Glutamatergic neuron (in vitro differentiated cells): ENCODE data around the gene LMX1B. TPM values are rescaled to one million over a fixed set of nuclear protein-coding genes. Genes with fewer than 3 reads are reported as not detected.

ENCODE experiments used
- DNase-seq: peaks from one replicate; pipeline ENCODE4 v3.0.0; 2022
- H3K27ac Mint-ChIP-seq: one replicate; pipeline ENCODE4 v1.8.0; 2020; ENCODE audit warnings: mild to moderate bottlenecking, mixed read lengths, inconsistent platforms; ENCODE audit not compliant: unreplicated experiment
- H3K27me3 Mint-ChIP-seq: one replicate; pipeline ENCODE4 v1.8.0; 2020; ENCODE audit warnings: mild to moderate bottlenecking, moderate library complexity, mixed read lengths, inconsistent platforms; ENCODE audit not compliant: unreplicated experiment
- H3K36me3 Mint-ChIP-seq: one replicate; pipeline ENCODE4 v1.8.0; 2020; ENCODE audit warnings: mild to moderate bottlenecking, mixed read lengths, inconsistent platforms; ENCODE audit not compliant: unreplicated experiment
- H3K4me1 Mint-ChIP-seq: one replicate; pipeline ENCODE4 v1.8.0; 2020; ENCODE audit warnings: mild to moderate bottlenecking, low read depth, mixed read lengths, inconsistent platforms; ENCODE audit not compliant: unreplicated experiment
- H3K4me3 Mint-ChIP-seq: one replicate; pipeline ENCODE4 v1.8.0; 2020; ENCODE audit warnings: mild to moderate bottlenecking, mixed read lengths, inconsistent platforms; ENCODE audit not compliant: unreplicated experiment
- H3K9me3 Mint-ChIP-seq: one replicate; pipeline ENCODE4 v1.8.0; 2020; ENCODE audit warnings: mild to moderate bottlenecking, moderate library complexity, mixed read lengths, inconsistent platforms; ENCODE audit not compliant: unreplicated experiment
- CTCF ChIP-seq: fragments of 200-600 bp; sonication (generic); IDR thresholded peaks from one replicate; pipeline ENCODE4 v1.5.0; 2021; ENCODE audit not compliant: partially characterized antibody, unreplicated experiment
- total RNA-seq: library from RNA; stranded (reverse); fragmentation: NEBNext Ultra II Directional; extraction: Animal tissue kit (Norgen Biotek cat#: 25700); gene quantifications from one replicate; pipeline ENCODE4 v1.2.1, GENCODE V29; 2021; ENCODE audit not compliant: unreplicated experiment

LMX1B gene
- total RNA-seq, 1 donor from 2014 or later, result 0.27 TPM

DNA sequence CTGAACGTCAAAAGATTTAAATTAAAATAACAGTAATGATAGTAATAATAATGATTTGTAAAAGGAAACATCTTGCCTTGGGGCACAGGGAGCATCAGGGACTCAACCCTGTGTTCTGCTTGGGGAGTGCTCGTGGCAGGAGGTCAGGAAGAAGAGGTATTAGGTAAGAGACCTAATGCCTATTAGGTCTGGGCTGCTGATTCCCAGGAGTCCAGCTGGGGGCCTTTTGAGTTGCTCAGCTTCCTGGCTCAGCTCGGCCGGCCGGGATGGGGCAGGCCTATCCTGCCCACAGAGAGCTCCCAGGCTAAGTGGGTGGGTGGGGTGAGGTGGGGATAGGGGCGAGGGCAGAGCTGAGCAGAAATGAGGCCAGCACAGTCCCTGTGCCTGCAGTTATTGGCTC lies 17.5 kb downstream of the LMX1B start:
- Mint-ChIP-seq H3K27ac (no peak overlapping the region), H3K36me3 (no peaks in the 10 kb centered on the region), H3K27me3 (peaks cover 11% of the 10 kb centered on the region), H3K9me3 (peaks cover 5% of the 10 kb centered on the region), H3K4me3 (no peak overlapping the region), H3K4me1 (peaks cover 10% of the 10 kb centered on the region)
- no peak for TF ChIP-seq CTCF
- no peak for DNase-seq

DNA sequence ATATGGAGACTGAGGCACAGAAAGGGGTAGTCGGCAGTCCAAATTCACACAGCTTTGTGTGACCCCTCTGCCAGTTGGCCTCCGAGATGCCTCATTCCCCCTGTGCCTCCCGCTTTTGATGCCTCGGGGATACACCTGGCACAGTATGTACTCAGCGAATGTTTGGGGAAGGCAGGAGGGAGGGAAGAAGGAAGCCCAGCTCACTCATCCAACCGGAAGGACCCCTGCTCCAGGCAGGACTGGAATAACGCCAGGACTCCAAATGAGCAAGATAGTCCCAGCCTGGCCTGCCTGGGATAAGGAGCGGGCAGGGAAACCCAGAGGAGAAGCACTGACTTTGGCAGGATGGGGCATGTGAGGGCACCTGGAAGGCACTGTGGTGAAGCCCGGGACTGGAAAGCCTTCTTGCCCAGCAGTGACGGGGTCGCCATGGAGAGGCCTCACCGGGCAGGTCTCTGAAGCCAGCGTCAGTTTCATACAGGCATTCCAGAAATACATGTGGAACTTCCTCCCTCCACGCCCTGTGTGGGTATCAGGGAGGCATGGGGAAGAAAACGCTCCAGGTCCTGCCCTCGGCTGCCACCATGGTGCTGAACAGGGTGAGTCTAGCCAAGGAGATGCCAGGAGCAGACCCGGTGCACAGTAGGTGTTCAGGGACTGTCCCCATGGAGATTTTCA lies 20.3 kb downstream of the LMX1B start:
- TF ChIP-seq CTCF, result no peak
- no peak overlapping the region for H3K27ac Mint-ChIP-seq
- peaks cover 11% of the 10 kb centered on the region for H3K4me1 Mint-ChIP-seq
- H3K9me3 Mint-ChIP-seq, result no peaks in the 10 kb centered on the region
- no peak for DNase-seq
- no peak overlapping the region for H3K4me3 Mint-ChIP-seq
- H3K36me3 Mint-ChIP-seq, result no peaks in the 10 kb centered on the region
- H3K27me3 Mint-ChIP-seq, result peaks cover 13% of the 10 kb centered on the region

DNA sequence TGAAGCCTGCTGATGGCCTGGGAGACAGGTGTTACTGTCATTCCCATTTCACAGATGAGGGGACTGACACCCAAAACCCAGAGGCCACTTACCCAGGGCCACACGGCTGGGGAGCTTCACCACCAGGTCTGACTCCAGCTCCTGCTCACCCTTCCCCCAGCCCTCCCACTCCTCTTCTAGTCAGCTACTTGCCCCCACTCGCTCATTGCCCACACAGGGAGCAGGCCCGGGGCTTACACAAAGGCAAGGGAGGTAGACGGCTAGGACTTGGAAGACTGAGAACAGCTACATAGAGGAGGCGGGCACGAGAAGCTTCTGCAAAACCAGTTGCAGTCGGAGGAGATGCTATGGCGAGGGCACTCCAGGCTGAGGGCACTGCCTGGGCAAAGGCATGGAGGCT lies 21.3 kb downstream of the LMX1B start:
- Mint-ChIP-seq H3K9me3 (peaks cover 3% of the 10 kb centered on the region), H3K4me3 (no peak overlapping the region), H3K27ac (no peak overlapping the region), H3K4me1 (peaks cover 16% of the 10 kb centered on the region), H3K27me3 (peaks cover 16% of the 10 kb centered on the region), H3K36me3 (no peaks in the 10 kb centered on the region)
- no peak for TF ChIP-seq CTCF
- no peak for DNase-seq

DNA sequence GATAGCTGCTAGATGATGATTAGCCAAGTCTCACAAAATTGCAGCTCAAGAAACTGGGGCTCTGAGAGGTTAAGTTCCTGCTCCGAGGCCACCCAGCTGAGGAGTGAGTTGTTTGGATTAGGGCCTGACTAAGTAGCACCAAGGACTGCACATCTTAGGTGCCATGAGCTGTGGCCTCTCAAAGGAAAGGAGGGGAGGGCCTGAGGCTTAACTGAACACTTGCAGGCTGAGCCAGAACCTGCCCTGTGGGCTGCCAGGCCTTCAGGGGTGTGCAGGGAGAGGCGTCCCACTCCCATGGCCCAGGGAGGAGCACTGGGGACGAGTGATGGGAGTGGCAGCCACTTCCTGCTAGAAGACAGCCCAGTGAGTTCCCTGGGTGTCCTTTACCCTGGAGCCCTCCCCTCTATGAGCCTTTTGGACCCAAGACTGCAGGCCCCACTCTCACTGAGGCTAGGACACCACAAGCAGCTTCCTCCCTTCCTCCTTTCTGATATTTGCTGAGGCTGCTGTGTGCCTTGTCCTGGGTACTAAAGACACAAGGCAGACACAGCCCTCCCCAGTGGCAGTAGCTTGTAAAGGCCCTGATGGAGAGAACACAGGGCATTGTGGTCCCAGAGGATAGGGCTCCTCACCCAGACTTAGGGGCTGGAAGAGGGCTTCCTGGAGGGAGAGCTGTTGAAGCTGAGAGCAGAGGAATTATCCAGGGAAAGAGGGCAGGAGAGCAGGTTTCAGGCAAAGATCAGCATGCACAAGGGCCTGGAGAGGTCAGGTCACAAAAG lies 22.1 kb downstream of the LMX1B start:
- Mint-ChIP-seq H3K27me3 (peaks cover 16% of the 10 kb centered on the region), H3K4me3 (no peak overlapping the region), H3K27ac (no peak overlapping the region), H3K9me3 (peaks cover 3% of the 10 kb centered on the region), H3K4me1 (peaks cover 16% of the 10 kb centered on the region), H3K36me3 (no peaks in the 10 kb centered on the region)
- no peak for TF ChIP-seq CTCF
- DNase-seq, result no peak
